ENCODE measurements around the gene GRID2.

Gene GRID2

DNA sequence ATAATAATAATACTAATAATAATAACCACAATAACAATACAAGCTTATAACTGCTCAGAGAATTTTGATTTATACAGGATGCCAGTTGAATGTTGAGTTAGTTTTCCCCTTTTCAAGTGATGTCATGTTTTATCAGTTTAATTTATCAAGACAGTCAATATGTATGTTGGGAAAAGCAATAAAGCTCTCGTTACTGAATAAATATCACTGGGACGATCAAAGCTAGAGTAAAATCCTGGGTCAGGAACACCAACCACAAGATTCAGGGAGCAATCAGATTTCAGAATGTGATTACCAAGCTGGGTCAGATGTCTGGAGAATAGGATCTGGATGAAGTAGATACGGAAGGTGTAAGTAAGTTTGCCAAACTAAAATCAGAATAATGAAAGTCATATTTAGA is 179.6 kb downstream of the GRID2 start:
- no peak overlapping the region for H3K4me3 ChIP-seq (ENCODE audit: low read length)
- TF ChIP-seq, protein P1, sequence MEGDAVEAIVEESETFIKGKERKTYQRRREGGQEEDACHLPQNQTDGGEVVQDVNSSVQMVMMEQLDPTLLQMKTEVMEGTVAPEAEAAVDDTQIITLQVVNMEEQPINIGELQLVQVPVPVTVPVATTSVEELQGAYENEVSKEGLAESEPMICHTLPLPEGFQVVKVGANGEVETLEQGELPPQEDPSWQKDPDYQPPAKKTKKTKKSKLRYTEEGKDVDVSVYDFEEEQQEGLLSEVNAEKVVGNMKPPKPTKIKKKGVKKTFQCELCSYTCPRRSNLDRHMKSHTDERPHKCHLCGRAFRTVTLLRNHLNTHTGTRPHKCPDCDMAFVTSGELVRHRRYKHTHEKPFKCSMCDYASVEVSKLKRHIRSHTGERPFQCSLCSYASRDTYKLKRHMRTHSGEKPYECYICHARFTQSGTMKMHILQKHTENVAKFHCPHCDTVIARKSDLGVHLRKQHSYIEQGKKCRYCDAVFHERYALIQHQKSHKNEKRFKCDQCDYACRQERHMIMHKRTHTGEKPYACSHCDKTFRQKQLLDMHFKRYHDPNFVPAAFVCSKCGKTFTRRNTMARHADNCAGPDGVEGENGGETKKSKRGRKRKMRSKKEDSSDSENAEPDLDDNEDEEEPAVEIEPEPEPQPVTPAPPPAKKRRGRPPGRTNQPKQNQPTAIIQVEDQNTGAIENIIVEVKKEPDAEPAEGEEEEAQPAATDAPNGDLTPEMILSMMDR (IDR thresholded peaks at IDR 0.05; ENCODE audit: insufficient read depth, low read depth, low read length, missing control alignments): no peak
- DNase-seq (ENCODE audit: low read depth): no peak

DNA sequence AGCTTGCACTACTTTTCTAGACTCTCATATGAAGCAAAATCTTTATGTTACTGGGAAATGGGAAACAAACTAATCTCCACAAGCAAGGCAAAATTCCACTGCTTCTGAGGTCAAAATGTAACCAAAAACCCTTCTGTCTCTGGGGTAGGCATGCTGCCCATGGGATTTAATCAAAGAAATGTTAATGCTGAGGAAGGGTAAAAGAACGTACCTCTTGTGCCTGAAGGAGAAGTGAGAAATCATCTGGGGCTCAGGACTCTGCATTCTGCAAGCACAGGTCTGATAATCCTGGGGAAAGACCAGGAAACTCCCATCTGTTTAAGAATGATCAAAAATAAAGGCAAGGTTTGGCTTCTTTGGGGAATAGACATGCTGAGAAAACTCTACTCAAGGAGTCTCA is 184.7 kb downstream of the GRID2 start:
- no peak for DNase-seq (ENCODE audit: low read depth)
- no peak overlapping the region for H3K4me3 ChIP-seq (ENCODE audit: low read length)
- TF ChIP-seq, protein P1 (IDR thresholded peaks at IDR 0.05; ENCODE audit: insufficient read depth, low read depth, low read length, missing control alignments): no peak

- TF ChIP-seq, protein P1 (IDR thresholded peaks at IDR 0.05; ENCODE audit: insufficient read depth, low read depth, low read length, missing control alignments): no peak
- H3K4me3 ChIP-seq (ENCODE audit: low read length): no peak overlapping the region
- DNase-seq (ENCODE audit: low read depth): no peak
Observed at GRCh38 chr4:92497141-92497540, 193.4 kb downstream of the GRID2 start.

- DNase-seq (ENCODE audit: low read depth): peak; percentile 43
- TF ChIP-seq, protein P1 (IDR thresholded peaks at IDR 0.05; ENCODE audit: insufficient read depth, low read depth, low read length, missing control alignments): no peak
Observed at GRCh38 chr4:92501456-92501855, 197.7 kb downstream of the GRID2 start.

DNA sequence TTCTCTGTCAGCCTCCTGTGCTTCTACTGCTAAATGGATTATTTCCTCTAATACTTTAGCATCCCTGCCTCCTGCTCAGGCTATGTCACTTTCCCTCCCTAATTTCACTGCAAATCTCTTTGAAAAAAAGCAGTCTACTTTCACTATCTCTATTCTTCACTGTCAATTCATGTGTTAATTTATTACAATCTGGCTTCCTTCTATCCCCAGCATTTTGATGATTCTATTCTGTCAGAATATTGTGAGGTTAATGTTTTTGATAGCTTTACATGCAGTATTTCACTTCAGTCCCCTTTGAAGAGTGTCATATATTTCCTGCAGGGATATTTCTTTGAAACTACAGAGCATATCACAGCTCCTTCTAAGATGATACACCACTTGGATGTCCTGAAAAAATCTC is 203.2 kb downstream of the GRID2 start:
- DNase-seq (ENCODE audit: low read depth): no peak
- TF ChIP-seq, protein P1 (IDR thresholded peaks at IDR 0.05; ENCODE audit: insufficient read depth, low read depth, low read length, missing control alignments): no peak
- H3K4me3 ChIP-seq (ENCODE audit: low read length): no peak overlapping the region

More at GRCh38 chr4:92501456-92501855, 197.7 kb downstream of the GRID2 start:
- no peak overlapping the region for H3K4me3 ChIP-seq (ENCODE audit: low read length)

DNA sequence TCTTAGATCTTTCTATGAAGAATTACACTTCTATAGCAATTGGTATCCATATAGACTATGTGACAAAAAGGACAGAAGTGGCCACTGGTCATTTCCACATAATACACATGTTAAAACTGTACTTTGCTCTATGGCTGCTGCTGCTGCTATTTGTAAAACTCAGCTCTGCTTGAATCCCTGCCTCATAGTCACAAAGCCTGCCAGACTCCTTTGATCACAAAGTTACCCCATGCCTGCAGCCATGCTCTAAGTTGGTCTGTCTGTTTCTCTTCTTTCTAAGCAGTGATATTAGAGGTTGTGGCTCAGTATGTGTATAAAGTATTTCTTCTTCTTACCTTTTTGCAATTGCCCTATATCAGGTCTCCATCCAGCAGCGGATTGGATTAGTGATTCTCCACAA is 210.9 kb downstream of the GRID2 start:
- no peak overlapping the region for H3K4me3 ChIP-seq (ENCODE audit: low read length)
- TF ChIP-seq, protein P1 (IDR thresholded peaks at IDR 0.05; ENCODE audit: insufficient read depth, low read depth, low read length, missing control alignments): no peak
- DNase-seq (ENCODE audit: low read depth): no peak

- DNase-seq (ENCODE audit: low read depth): no peak
Observed at GRCh38 chr4:92516450-92516849, 212.7 kb downstream of the GRID2 start.

More at GRCh38 chr4:92516450-92516849, 212.7 kb downstream of the GRID2 start:
- no peak overlapping the region for H3K4me3 ChIP-seq (ENCODE audit: low read length)
- TF ChIP-seq, protein P1 (IDR thresholded peaks at IDR 0.05; ENCODE audit: insufficient read depth, low read depth, low read length, missing control alignments): no peak
